K562 (cell line): Measurements from ENCODE around the gene DNMT3A. TPM values are rescaled to one million over a fixed set of nuclear protein-coding genes. Genes with fewer than 3 reads are reported as not detected.

ENCODE experiments used
- ATAC-seq: fragments of 200-7000 bp; cut with Tn5 transposase; 3 replicates; pipeline ENCODE4 v1.9.1; 2020; ENCODE audit warnings: moderate library complexity
- BruUV-seq: library from RNA; stranded (reverse); fragments of 400-500 nt; replicated peaks from 2 replicates; lab custom pipeline; 2021; lab: Mats Ljungman, UMichigan
- CTCF ChIA-PET: fragments of 300-600 bp; formaldehyde crosslinking; extraction: SDS; loops from one replicate; lab custom pipeline; 2021; ENCODE audit warnings: low intra/inter-chr PET ratio; lab: Yijun Ruan, JAX
- POLR2A ChIA-PET: fragments of 300-600, 350-650 bp; sonication (Branson Sonifier 250); formaldehyde crosslinking; extraction: SDS; loops from one replicate; lab custom pipeline; 2021; ENCODE audit warnings: antibody characterized with exemption, inconsistent platforms; lab: Yijun Ruan, JAX
- DNase-seq, 4 experiments: peaks; one replicate each; pipeline versions ENCODE4 v3.0.0 to v3.0.0-alpha.2; 2011 to 2018; ENCODE audit warnings: low spot score in 3 of 4, mixed read lengths in 3 of 4; ENCODE audit errors: extremely low read depth in 1 of 4
- FAIRE-seq: peaks from 2 replicates; lab custom pipeline; 2011; peaks lifted over from hg19 to GRCh38; lab: Jason Lieb, UNC
- H2AFZ ChIP-seq: 2 replicates; pipeline ENCODE4 v1.6.0; 2011; ENCODE audit warnings: low read depth, low read length, control low read depth, inconsistent platforms
- H3K27ac ChIP-seq: fragments of 200-600 bp; 3 replicates; pipeline ENCODE4 v1.8.0; 2011; ENCODE audit warnings: low read depth, mild to moderate bottlenecking, control low read depth, inconsistent platforms, low read length, moderate library complexity, mixed read lengths; ENCODE audit errors: extremely low read depth
- H3K27me3 ChIP-seq, 2 experiments: fragments of 300-600 bp in 1 of 2; 2 replicates in 1 of 2; 3 replicates in 1 of 2; pipeline versions ENCODE4 v1.6.0 to v1.8.0; 2011; ENCODE audit warnings: inconsistent platforms in 2 of 2, low read length in 2 of 2, mild to moderate bottlenecking in 1 of 2, mixed read lengths in 1 of 2, moderate library complexity in 1 of 2; ENCODE audit not compliant: control insufficient read depth in 2 of 2, insufficient read depth in 2 of 2
- H3K36me3 ChIP-seq: fragments of 300-600 bp; 3 replicates; pipeline ENCODE4 v1.8.0; 2011; ENCODE audit warnings: mild to moderate bottlenecking, low read length, inconsistent platforms; ENCODE audit not compliant: control insufficient read depth, insufficient read depth
- H3K4me1 ChIP-seq, 2 experiments: fragments of 200-600 bp in 1 of 2; replicated peaks in 1 of 2; 2 replicates in 1 of 2; 3 replicates in 1 of 2; pipeline versions ENCODE4 v1.5.1 to v1.8.0; 2011; ENCODE audit warnings: inconsistent platforms in 2 of 2, low read length in 2 of 2, mild to moderate bottlenecking in 1 of 2, mixed read lengths in 1 of 2, moderate library complexity in 1 of 2; ENCODE audit not compliant: control insufficient read depth in 2 of 2, insufficient read depth in 2 of 2
- H3K4me2 ChIP-seq: 2 replicates; pipeline ENCODE4 v1.6.1; 2011; ENCODE audit warnings: low read length, control low read depth, inconsistent platforms, mixed read lengths; ENCODE audit not compliant: insufficient read depth
- H3K4me3 ChIP-seq: fragments of 200-600 bp; sonication (generic), shearing (Covaris generic); 2 replicates; pipeline ENCODE4 v1.5.1; 2016; ENCODE audit warnings: control low read depth, inconsistent platforms
- H3K79me2 ChIP-seq: fragments of 200-600 bp; 3 replicates; pipeline ENCODE4 v1.8.0; 2011; ENCODE audit warnings: low read length, inconsistent platforms; ENCODE audit not compliant: control insufficient read depth, insufficient read depth
- H3K9ac ChIP-seq, 2 experiments: 2 replicates each; pipeline versions ENCODE4 v1.6.0 to v1.6.1; 2011; ENCODE audit warnings: low read depth in 2 of 2, low read length in 2 of 2, control low read depth in 1 of 2, inconsistent platforms in 1 of 2, mild to moderate bottlenecking in 1 of 2, mixed read lengths in 1 of 2; ENCODE audit not compliant: insufficient read depth in 1 of 2
- H3K9me1 ChIP-seq: one replicate; pipeline ENCODE4 v1.6.0; 2011; ENCODE audit warnings: inconsistent platforms, mild to moderate bottlenecking, low read length, moderate library complexity; ENCODE audit not compliant: control insufficient read depth, insufficient read depth
- H3K9me3 ChIP-seq: replicated peaks from 2 replicates; pipeline ENCODE4 v1.5.1; 2011; ENCODE audit warnings: low read depth, low read length, inconsistent platforms; ENCODE audit not compliant: control insufficient read depth, insufficient read depth
- H4K20me1 ChIP-seq: replicated peaks from 2 replicates; pipeline ENCODE4 v1.6.1; 2011; ENCODE audit warnings: low read length, inconsistent platforms, mixed read lengths; ENCODE audit not compliant: control insufficient read depth, insufficient read depth
- MYBL2 ChIP-seq, 2 experiments: fragments of 450-650 bp in 1 of 2; sonication (generic) in 1 of 2; formaldehyde crosslinking in 1 of 2; IDR thresholded peaks; 2 replicates each; pipeline versions ENCODE4 v1.6.1 to v1.8.1; 2017 to 2022; ENCODE audit warnings: borderline replicate concordance in 1 of 2, inconsistent platforms in 1 of 2, low read depth in 1 of 2, mild to moderate bottlenecking in 1 of 2, missing genetic modification reagents in 1 of 2, moderate library complexity in 1 of 2
- PTTG1 ChIP-seq: fragments of 450-650 bp; IDR thresholded peaks from 2 replicates; pipeline ENCODE4 v1.6.1; 2016; ENCODE audit warnings: low read depth, mild to moderate bottlenecking, missing genetic modification characterization, missing compliant biosample characterization
- RHOXF2B ChIP-seq: fragments of 250-450 bp; sonication (Bioruptor Pico); conservative IDR thresholded peaks from 2 replicates; pipeline ENCODE4 v1.5.1; 2021
- XRCC5 ChIP-seq: fragments of 200-400 bp; formaldehyde crosslinking; IDR thresholded peaks from 2 replicates; pipeline ENCODE4 v1.6.1; 2017; ENCODE audit warnings: low read depth, mild to moderate bottlenecking, low read length
- ZNF76 ChIP-seq: fragments of 250-450 bp; sonication (Bioruptor Pico); IDR thresholded peaks from 2 replicates; pipeline ENCODE4 v1.4.0; 2020; ENCODE audit warnings: mild to moderate bottlenecking, moderate library complexity, borderline replicate concordance
- WGBS: fragments of 100-300 bp; shearing (Covaris generic); methylation state at CpG from one replicate; pipeline ENCODE4 v1.1.6; 2016; ENCODE audit warnings: low coverage, mixed read lengths; ENCODE audit not compliant: insufficient coverage; ENCODE audit errors: missing lambda C conversion rate; 5-methylcytosine and 5-hydroxymethylcytosine counted together
- in situ Hi-C: fragments of 300-500 bp; cut with MboI; formaldehyde crosslinking; loops from 4 replicates; pipeline ENCODE4 v1.15.0; 2018; ENCODE audit warnings: inconsistent platforms, mixed read lengths
- intact Hi-C: fragments of 100-400 bp; cut with micrococcal nuclease; formaldehyde crosslinking; loops from 2 replicates; pipeline ENCODE4 v1.14.2; 2022
- polyA plus RNA-seq, 8 experiments: library from polyadenylated mRNA; depleted of rRNA in 4 of 8; stranded (reverse) in 5 of 8; unstranded in 3 of 8; fragments of >200 nt; fragmentation: Nextera tagmentation in 2 of 8; fragmentation: Illumina TruSeq in 1 of 8; extraction: Ambion mirVana in 2 of 8; extraction: Trizol in 1 of 8; gene quantifications; 2 replicates each; pipeline versions ENCODE4 v1.2.1 to v1.2.3, GENCODE V29; 2011 to 2014; ENCODE audit warnings: inconsistent platforms in 1 of 8, missing spikeins in 1 of 8
- total RNA-seq, 7 experiments: library from RNA; depleted of rRNA in 6 of 7; stranded (reverse); fragments of >200 nt in 6 of 7; fragmentation: Illumina TruSeq in 2 of 7; extraction: Trizol in 2 of 7; gene quantifications; 2 replicates each; pipeline versions ENCODE4 v1.2.1 to v1.2.3, GENCODE V29; 2011 to 2021; ENCODE audit warnings: low replicate concordance in 1 of 7
- TF ChIP-seq, protein P1 (sequence below), 2 experiments: IDR thresholded peaks; 2 replicates each; pipeline ENCODE4 v1.6.1; 2012; ENCODE audit warnings: improper control_type of control experiment in 2 of 2, low read depth in 2 of 2, low read length in 2 of 2, borderline replicate concordance in 1 of 2
- TF ChIP-seq, protein P2 (sequence below): fragments of 450-650 bp; formaldehyde crosslinking; IDR thresholded peaks from 2 replicates; pipeline ENCODE4 v1.4.0; 2022; ENCODE audit warnings: missing genetic modification characterization

DNMT3A gene
- total and polyA plus RNA-seq, 9 of the 15 experiments (the other 6 are each of a cell fraction or from before 2014, with no cell fraction given), result 3.0 to 16.0 (median 6.1) TPM

DNA sequence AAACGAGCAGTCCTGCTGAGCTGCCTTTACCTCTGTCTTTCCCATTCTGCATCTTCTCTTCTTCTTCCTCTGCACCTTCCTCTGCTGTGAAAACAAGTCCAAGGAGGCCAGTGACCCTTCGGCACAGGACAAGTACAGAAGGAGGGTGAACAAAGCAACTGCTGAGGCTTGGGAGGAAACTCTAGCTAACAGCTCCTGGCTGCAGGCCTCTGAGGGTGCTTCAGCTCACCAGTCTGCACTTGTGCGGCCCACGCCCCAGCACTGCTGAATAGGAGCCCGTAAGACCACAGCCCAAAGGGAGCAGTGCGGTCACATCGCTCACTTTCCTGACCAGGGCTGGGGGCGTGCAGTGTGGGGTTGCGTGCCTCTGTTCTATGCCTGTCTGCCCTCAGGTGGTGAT lies 42.1 kb upstream of the DNMT3A start:
- intact Hi-C loops, result no loop called here
- no peak for DNase-seq

More for the DNA sequence above, 42.1 kb upstream of the DNMT3A start:
- ChIA-PET CTCF (no interaction called here), POLR2A (no interaction called here)
- Histone ChIP-seq H4K20me1 (no peaks in the 10 kb centered on the region; the same call in none of the 2 replicates), H3K36me3 (no peaks in the 10 kb centered on the region), H3K4me3 (no peak overlapping the region), H2AFZ (no peak overlapping the region), H3K79me2 (no peaks in the 10 kb centered on the region), H3K9ac (no peak overlapping the region), H3K9me3 (no peaks in the 10 kb centered on the region), H3K9me1 (no peaks in the 10 kb centered on the region), H3K4me1 (no peaks in the 10 kb centered on the region), H3K4me2 (no peak overlapping the region), H3K27ac (no peak overlapping the region), H3K27me3 (peaks cover 39 to 76% of the 10 kb centered on the region in 2 experiments)
- WGBS, result 4% methylated on average over 8 of the region's 9 CpGs
- ATAC-seq (peak; percentile 42; the same call in 2 of the 3 replicates), FAIRE-seq (no peak)
- TF ChIP-seq ZNF76, result no peak
- TF ChIP-seq PTTG1 (tag), result no peak
- TF ChIP-seq MYBL2 (IDR thresholded peaks at IDR 0.05; ENCODE audit: low read depth), result no peak
- no peak for TF ChIP-seq MYBL2 (CRISPR knock-in tag; IDR thresholded peaks at IDR 0.05; ENCODE audit: borderline replicate concordance)
- TF ChIP-seq, protein P1, sequence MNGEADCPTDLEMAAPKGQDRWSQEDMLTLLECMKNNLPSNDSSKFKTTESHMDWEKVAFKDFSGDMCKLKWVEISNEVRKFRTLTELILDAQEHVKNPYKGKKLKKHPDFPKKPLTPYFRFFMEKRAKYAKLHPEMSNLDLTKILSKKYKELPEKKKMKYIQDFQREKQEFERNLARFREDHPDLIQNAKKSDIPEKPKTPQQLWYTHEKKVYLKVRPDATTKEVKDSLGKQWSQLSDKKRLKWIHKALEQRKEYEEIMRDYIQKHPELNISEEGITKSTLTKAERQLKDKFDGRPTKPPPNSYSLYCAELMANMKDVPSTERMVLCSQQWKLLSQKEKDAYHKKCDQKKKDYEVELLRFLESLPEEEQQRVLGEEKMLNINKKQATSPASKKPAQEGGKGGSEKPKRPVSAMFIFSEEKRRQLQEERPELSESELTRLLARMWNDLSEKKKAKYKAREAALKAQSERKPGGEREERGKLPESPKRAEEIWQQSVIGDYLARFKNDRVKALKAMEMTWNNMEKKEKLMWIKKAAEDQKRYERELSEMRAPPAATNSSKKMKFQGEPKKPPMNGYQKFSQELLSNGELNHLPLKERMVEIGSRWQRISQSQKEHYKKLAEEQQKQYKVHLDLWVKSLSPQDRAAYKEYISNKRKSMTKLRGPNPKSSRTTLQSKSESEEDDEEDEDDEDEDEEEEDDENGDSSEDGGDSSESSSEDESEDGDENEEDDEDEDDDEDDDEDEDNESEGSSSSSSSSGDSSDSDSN (IDR thresholded peaks at IDR 0.05; ENCODE audit: borderline replicate concordance in 1 of 2, low read depth in 2 of 2, low read length in 2 of 2), result no peak
- TF ChIP-seq, protein P2, sequence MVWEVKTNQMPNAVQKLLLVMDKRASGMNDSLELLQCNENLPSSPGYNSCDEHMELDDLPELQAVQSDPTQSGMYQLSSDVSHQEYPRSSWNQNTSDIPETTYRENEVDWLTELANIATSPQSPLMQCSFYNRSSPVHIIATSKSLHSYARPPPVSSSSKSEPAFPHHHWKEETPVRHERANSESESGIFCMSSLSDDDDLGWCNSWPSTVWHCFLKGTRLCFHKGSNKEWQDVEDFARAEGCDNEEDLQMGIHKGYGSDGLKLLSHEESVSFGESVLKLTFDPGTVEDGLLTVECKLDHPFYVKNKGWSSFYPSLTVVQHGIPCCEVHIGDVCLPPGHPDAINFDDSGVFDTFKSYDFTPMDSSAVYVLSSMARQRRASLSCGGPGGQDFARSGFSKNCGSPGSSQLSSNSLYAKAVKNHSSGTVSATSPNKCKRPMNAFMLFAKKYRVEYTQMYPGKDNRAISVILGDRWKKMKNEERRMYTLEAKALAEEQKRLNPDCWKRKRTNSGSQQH, result no peak
- TF ChIP-seq RHOXF2B (CRISPR knock-in tag), result no peak
- TF ChIP-seq XRCC5, result no peak
- in situ Hi-C loops, result no loop called here
- BruUV-seq, result no TSS peak
